GM19463 (cell line): Measurements from ENCODE around the gene GALNS.
"Not testable (repeated sequence)": the region's sequence is repeated elsewhere in the genome, so short reads cannot be mapped to it uniquely, and the experiment has no call there.

Source experiments
- ATAC-seq: cut with Tn5 transposase; IDR thresholded peaks from one replicate; pipeline ENCODE4 v1.9.1; 2021; ENCODE audit warnings: mild to moderate bottlenecking, moderate library complexity; ENCODE audit not compliant: unreplicated experiment

The GALNS gene

DNA sequence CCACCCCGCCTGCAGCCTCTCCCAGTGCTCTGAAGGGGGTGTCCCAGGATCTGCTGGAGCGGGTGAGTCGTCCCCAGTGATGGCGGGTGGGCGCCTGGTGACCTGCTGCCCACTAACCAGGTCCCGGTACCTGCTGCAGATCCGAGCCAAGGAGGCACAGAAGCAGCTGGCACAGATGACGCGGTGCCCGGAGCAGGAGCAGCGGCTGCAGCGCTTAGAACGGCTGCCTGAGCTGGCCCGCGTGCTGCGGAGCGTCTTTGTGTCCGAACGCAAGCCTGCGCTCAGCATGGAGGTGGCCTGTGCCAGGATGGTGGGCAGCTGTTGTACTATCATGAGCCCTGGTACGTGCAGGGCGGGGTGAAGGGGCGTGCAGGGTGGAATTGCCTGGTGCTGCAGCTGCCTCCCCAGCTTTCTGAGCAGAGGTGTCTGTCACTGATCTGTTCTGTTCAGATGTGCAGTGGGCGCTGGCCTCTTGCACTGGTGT is 49.6 kb downstream of the GALNS start:
- no peak for ATAC-seq

DNA sequence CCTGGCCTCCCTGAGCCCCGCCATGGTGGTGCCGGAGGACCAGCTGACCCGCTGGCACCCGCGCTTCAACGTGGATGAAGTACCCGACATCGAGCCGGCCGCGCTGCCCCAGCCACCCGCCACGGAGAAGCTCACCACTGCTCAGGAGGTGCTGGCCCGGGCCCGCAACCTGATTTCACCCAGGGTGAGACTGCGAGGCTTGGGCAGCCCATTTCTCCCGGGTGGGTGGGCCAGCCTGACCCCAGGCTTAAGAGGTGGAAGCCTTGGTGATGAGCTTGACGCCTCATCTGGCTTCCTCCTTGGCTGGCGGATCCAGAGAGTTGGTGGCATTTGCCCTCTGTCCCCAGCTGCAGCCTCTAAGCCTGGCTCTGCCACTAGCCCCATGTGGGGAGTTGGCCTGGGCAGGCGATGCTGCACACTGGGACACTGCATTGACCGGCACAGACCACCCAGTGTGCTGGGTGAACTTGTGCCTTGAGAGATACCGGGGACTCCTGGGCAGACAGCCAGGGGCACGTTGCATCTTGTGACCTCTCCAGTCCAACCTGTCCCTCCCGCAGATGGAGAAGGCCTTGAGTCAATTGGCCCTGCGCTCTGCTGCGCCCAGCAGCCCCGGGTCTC is 50.1 kb downstream of the GALNS start:
- ATAC-seq: no peak

DNA sequence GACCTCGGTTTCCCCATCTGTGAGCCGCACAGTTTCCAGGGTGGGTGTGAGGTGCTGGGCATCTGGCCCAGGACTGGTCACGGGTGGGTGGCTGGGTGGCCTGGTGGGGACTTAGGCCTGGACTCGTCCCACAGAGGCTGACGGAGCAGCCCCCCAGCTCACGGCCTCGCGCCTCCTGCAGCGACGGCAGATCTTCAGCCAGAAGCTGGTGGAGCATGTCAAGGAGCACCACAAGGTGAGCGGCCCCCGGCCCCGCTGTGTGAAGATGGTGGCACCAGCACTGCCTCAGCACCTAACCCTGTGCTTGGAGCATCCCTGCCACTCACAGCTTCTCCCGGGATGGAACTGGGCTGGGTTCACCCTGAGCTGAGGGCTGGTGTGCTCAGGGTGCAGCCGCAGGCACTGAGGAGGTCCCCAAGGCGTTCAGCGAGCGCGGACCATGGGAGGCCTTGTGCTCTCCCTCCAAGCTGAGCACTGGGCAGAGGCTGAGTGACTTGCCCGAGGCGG is 50.8 kb downstream of the GALNS start:
- ATAC-seq: no peak

DNA sequence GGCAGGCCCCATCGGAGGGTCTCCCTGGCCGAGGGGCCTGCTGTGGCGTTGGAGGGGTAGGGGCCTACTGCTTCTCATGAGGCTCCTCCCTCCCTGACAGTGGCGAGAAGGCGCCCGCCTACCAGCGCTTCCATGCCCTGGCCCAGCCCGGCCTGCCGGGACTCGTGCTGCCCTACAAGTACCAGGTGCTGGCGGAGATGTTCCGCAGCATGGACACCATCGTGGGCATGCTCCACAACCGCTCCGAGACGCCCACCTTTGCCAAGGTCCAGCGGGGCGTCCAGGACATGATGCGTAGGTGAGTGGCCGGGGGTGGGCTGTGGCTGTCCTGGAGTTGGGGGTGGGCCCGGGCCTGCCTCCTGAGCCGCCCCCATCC is 51.4 kb downstream of the GALNS start:
- ATAC-seq: no peak

DNA sequence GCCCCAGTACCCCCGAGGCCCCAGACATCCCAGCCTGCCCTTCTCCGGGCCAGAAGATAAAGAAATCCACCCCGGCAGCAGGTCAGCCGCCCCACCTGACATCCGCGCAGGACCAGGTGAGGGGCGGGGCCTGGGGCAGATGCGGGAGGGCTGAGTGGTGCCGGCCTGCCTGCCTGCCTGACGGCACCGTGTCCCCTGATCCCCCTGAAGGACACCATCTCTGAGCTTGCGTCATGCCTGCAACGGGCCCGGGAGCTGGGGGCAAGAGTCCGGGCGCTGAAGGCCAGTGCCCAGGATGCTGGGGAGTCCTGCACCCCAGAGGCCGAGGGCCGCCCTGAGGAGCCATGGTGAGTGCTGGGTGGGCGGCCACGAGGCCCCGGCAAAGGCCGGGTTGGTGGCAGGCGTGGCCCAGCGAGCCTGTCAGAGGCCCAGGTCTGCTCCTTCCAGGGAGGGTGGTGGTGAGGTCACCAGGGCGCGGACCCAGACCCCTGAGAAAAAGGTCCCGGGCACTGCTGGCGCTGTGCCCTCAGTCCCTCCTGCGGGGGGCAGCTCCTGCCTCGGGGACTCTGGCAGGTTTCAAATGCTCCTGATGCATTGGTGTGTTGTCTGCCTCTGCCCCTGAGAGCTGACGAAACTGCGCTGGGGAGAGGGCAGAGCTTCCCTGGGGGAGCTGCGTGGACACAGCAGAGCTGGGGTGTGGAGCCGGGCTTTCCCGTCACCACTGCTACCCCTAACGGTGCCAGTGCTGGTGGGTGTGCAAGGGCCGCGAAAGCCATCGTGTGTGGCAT is 52.0 kb downstream of the GALNS start:
- ATAC-seq: no peak

DNA sequence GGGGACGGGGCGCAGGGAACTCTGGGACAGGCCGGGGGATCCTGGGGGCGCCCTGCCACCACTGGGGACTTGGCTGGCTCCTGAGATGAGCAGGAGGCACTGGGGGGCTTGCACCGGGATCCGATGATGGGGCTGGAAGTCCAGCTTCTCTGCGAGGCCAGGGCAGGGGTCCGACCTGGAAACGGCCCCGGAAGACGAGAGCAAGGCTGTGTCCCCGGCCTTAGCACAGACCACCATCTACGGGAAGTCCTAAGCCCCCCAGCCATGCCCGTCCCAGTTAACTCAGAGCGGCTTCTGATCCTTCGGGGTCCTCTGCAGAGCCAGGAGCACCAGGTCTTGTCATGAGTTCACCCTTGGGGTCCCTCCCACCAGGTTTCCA is 52.6 kb downstream of the GALNS start:
- ATAC-seq: no peak

- peak; percentile 56 for ATAC-seq
Observed at GRCh38 chr16:88803264-88803987, 53.3 kb downstream of the GALNS start, which contains the start of gene CDT1. Gene CDT1 (plus strand): TSS chr16:88803789. CDS start chr16:88803832, 43 bp downstream.

DNA sequence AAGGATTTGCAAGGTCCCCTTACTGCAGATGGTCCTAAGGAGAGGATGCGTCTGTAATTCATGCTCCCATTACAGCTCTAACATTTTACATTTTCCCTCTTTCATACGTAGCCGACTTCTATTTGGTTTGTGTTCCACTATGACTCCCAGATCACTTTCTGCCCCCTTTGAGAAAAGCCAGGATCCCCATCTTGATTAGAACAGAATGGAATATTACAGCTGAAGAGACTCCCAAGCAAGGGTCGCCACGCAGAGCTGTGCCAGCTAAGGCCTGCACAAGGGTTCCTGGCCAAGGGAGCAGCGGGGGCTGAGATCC is 56.5 kb downstream of the GALNS start:
- ATAC-seq: no peak

GRCh38 chr16:88799569-88800276 is 57.0 kb downstream of the GALNS start:
- ATAC-seq: no peak

DNA sequence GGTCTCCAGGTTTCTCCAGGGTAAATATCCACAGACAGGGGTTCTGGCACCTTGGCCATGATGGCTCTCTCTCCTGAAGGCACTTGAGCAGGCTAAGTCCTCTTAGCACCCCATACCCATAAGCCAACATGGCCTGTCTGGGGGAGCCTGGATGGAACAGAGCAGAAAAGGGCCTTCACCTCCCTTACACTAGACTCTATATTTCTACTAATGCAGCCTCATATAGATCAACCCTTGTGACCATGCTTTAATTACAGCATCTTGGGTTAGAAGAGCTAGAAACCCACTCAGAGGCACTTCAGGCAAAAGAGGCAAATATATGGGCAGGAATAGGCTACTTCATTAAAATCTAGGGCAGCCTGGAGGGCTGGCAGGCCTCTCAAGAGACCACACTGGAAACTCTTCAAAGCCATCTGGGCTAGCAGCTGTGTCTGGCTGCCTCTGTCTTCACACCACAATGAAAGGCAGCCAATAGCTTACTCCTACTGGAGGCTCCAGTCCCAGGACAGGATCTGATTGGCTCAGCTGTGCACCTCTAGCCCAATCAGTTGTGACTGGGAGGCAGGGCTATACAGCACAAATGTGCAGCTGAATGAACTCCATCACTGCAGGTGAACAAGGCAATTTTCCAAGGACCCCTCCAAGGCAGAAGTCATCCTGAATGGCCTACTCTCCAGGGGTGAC is 57.8 kb downstream of the GALNS start:
- ATAC-seq: no peak

GRCh38 chr16:88798073-88798472 is 58.7 kb downstream of the GALNS start:
- ATAC-seq: no peak

DNA sequence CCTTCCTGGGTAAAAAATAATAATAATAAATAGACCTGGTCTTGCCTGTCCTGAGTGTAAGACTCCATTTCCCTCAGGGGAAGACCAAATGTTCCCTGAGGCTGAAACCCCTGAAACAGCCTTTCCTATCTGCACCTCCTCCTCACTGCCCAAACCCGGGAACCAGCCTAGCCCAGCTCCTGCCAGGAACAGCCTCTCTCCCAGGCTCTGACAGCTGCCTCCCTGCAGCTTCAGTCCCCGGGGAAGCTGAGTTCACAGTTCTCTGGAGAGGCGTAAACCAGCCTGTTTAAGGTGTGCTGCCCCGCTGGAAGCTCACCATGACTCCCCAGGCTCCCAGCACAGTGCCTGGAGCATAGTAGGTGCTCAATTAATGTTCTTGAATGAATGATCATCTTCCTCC is 60.5 kb downstream of the GALNS start:
- no peak for ATAC-seq

DNA sequence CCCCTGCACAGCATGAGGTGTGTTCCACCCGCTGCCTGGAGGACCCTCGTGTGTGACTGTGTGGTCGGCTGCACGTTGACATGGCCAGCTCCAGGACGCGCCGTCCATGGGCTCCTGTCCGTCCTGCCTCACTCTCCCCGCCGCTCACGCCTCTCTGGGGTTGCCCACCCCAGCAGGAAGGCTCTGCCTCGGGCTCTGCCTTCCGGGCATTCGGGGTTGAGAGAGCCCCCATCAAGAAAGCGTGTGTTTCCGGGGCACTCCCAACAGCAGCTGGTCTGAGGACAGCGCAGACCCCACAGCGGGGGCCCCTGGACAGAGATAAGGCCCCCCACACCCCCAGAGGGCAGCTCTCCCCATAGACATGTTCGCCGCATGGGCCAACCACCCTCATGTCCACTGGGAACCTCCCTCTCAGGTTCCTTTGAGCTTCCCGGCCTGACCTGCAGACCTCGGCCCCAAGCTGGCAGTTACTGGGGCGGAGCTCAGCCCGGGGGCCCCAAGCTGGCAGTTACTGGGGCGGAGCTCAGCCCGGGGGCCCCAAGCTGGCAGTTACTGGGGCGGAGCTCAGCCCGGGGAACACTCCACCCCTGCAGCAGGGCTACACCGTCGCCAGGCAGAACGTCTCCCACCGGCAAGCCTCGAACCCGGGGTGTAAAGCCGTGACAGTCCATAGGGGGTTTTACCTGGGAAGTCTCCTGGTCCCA is 63.3 kb downstream of the GALNS start:
- ATAC-seq: no peak

GRCh38 chr16:88792668-88793250 is 64.0 kb downstream of the GALNS start:
- ATAC-seq: no peak

GRCh38 chr16:88792078-88792550 is 64.6 kb downstream of the GALNS start:
- no peak for ATAC-seq

DNA sequence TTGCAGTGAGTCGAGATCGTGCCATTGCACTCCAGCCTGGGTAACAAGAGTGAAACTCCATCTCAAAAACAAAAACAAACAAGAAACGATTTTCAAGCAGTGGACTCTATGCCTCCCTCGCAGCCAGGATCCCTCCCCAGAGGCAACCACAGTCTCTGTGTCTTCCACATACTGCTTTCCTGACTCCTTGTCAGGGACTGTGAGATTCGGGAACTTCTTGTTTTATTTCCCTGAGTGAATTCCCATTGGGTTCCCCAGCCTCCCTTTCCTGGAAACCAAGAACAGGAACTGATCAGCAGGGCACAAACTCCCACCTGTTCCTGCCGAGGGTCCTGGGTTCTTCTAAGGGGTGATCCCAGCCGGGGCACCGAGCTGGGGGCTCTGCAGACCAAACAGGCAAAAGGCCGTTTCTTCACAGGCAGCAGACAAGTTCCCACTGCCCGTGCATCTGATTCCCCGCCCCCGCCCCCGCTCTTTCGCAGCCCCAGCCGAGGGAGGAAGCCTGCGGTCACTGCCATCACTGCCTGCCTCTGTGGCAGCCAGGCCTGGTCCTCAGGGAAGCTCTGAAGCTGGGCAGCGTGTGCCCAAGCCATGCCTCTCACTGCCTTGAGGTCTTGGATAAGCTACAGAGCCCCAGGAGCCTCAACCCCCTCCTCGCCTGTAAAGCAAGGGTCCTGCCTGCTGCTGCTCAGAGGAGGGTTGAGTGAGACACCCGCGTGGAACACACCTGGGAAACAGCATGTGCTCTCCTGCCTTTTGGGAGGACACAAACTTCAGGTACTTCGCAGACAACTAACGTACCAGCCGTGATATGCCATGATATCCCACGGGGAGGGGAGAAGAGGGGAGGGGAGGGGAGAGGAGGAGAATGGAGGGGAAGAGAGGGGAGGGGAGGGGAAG is 66.2 kb downstream of the GALNS start:
- no peak for ATAC-seq

- ATAC-seq: no peak
Observed at GRCh38 chr16:88789594-88789993, 67.2 kb downstream of the GALNS start.

DNA sequence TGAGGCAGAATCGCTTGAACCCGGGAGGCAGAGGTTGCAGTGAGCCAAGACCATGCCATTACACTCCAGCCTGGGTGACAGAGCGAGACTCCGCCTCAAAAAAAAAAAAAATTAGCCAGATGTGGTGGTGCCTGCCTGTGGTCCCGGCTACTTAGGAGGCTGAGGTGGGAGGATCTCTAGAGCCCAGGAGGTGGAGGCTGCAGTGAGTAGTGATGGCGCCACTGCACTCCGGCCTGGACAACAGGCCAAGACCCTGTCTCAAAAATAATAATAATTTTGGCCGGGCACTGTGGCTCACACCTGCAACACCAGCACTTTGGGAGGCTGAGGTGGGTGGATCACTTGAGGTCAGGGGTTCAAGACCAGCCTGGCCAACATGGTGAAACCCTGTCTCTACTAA is 68.0 kb downstream of the GALNS start:
- not testable (repeated sequence) for ATAC-seq
